ENCODE results near the gene TNFRSF12A. TPM values are rescaled to one million over a fixed set of nuclear protein-coding genes. Genes with fewer than 3 reads are reported as not detected.
"Not testable (repeated sequence)": the region's sequence is repeated elsewhere in the genome, so short reads cannot be mapped to it uniquely, and the experiment has no call there.

The TNFRSF12A gene
- polyA plus RNA-seq, 1 donor, result 48.4 TPM

DNA sequence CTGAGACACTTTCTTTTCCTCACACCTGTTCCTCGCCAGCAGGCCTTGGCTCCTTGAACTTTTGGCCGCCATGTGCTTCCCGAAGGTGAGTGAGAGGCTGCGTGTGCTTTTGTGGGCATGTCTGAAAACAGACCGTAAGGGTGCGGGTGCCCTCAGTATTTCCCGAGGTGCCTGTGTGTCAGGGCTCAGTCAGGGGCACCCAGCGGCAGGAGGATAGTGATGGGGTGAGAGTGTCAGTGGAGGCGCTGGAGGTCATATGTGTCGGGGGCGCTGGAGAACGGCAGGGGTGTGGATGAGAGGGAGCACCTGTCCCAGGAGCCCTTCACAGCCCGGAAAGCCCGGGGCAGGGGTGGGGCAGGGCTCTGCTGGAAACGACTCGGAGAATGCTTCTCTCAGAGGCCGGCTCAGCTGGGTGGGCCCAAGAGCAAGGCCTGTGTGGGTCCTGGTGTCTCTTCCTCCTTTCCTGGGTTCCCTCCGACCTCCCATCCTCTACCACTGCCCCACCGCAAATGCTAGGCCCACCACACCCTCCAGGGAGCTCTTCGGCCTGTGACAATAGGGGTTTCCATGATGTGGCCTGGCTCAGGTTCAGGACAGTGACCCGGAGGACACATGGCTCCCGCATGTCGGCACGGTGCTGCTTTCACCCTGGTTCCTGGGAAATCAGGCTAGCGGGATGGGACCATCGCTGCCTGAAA, 45.7 kb downstream of the TNFRSF12A start:
- Histone ChIP-seq H3K36me3 (ENCODE audit: control insufficient read depth, insufficient read depth, low read length) (peaks cover 4% of the 10 kb centered on the region), H3K4me1 (ENCODE audit: control insufficient read depth, insufficient read depth, low read length) (peaks cover 36% of the 10 kb centered on the region), H3K27ac (ENCODE audit: low read length) (peak overlapping the region; percentile 80), H3K9me3 (ENCODE audit: control insufficient read depth, low read depth, low read length) (peaks cover 4% of the 10 kb centered on the region), H3K27me3 (ENCODE audit: control insufficient read depth, insufficient read depth, low read length) (no peaks in the 10 kb centered on the region), H3K4me3 (ENCODE audit: low read length) (peak overlapping the region; percentile 40)
- DNase-seq, result no peak
- no CpG with 5 or more reads among the region's 26 CpGs for WGBS (ENCODE audit: insufficient coverage, low lambda C conversion rate)

GRCh38 chr16:3066440-3066748, 46.2 kb downstream of the TNFRSF12A start:
- no peak for DNase-seq
- peaks cover 4% of the 10 kb centered on the region for H3K36me3 ChIP-seq (ENCODE audit: control insufficient read depth, insufficient read depth, low read length)
- H3K27ac ChIP-seq (ENCODE audit: low read length), result no peak overlapping the region
- no peaks in the 10 kb centered on the region for H3K27me3 ChIP-seq (ENCODE audit: control insufficient read depth, insufficient read depth, low read length)
- H3K9me3 ChIP-seq (ENCODE audit: control insufficient read depth, low read depth, low read length), result peaks cover 4% of the 10 kb centered on the region
- peak overlapping the region; percentile 40 for H3K4me3 ChIP-seq (ENCODE audit: low read length)
- peaks cover 36% of the 10 kb centered on the region for H3K4me1 ChIP-seq (ENCODE audit: control insufficient read depth, insufficient read depth, low read length)
- no CpG with 5 or more reads among the region's 7 CpGs for WGBS (ENCODE audit: insufficient coverage, low lambda C conversion rate)

DNA sequence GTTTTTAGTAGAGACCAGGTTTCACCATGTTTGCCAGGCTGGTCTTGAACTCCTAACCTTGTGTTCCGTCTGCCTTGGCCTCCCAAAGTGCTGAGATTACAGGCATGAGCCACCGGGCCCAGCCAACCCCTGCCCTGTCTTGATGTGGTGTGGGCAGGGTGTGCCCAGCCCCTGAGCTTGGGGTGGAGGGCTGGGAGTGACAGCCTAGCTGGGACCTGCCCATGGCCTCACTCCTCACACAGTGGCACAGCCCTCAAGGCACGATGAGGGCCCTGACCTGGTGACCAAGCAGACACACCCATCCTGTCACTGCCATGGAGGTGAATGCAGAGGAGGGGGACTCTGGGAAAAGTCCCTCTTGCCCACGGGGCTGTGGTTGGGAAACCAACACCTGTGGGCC, 48.3 kb downstream of the TNFRSF12A start:
- DNase-seq, result no peak
- WGBS (ENCODE audit: insufficient coverage, low lambda C conversion rate), result no CpG with 5 or more reads among the region's 4 CpGs
- H3K4me3 ChIP-seq (ENCODE audit: low read length), result no peak overlapping the region
- H3K36me3 ChIP-seq (ENCODE audit: control insufficient read depth, insufficient read depth, low read length), result peaks cover 4% of the 10 kb centered on the region
- H3K27ac ChIP-seq (ENCODE audit: low read length), result no peak overlapping the region
- H3K4me1 ChIP-seq (ENCODE audit: control insufficient read depth, insufficient read depth, low read length), result peaks cover 30% of the 10 kb centered on the region
- no peaks in the 10 kb centered on the region for H3K27me3 ChIP-seq (ENCODE audit: control insufficient read depth, insufficient read depth, low read length)
- peaks cover 4% of the 10 kb centered on the region for H3K9me3 ChIP-seq (ENCODE audit: control insufficient read depth, low read depth, low read length)

- not testable (repeated sequence) for DNase-seq; H3K36me3 ChIP-seq (ENCODE audit: control insufficient read depth, insufficient read depth, low read length); H3K27ac ChIP-seq (ENCODE audit: low read length); H3K4me3 ChIP-seq (ENCODE audit: low read length); H3K27me3 ChIP-seq (ENCODE audit: control insufficient read depth, insufficient read depth, low read length); H3K9me3 ChIP-seq (ENCODE audit: control insufficient read depth, low read depth, low read length)
- WGBS (ENCODE audit: insufficient coverage, low lambda C conversion rate), result no CpG with 5 or more reads among the region's 11 CpGs
- H3K4me1 ChIP-seq (ENCODE audit: control insufficient read depth, insufficient read depth, low read length), result peaks cover 25% of the 10 kb centered on the region
These were observed 49.0 kb downstream of the TNFRSF12A start for GRCh38 chr16:3069146-3069545.

- no CpG with 5 or more reads among the region's 9 CpGs for WGBS (ENCODE audit: insufficient coverage, low lambda C conversion rate)
- H3K27ac ChIP-seq (ENCODE audit: low read length), result no peak overlapping the region
- H3K36me3 ChIP-seq (ENCODE audit: control insufficient read depth, insufficient read depth, low read length), result peaks cover 4% of the 10 kb centered on the region
- peaks cover 12% of the 10 kb centered on the region for H3K4me1 ChIP-seq (ENCODE audit: control insufficient read depth, insufficient read depth, low read length)
- H3K27me3 ChIP-seq (ENCODE audit: control insufficient read depth, insufficient read depth, low read length), result no peaks in the 10 kb centered on the region
- DNase-seq, result no peak
- no peaks in the 10 kb centered on the region for H3K9me3 ChIP-seq (ENCODE audit: control insufficient read depth, low read depth, low read length)
- H3K4me3 ChIP-seq (ENCODE audit: low read length), result no peak overlapping the region
These were observed 50.5 kb downstream of the TNFRSF12A start for GRCh38 chr16:3070608-3071111.

DNA sequence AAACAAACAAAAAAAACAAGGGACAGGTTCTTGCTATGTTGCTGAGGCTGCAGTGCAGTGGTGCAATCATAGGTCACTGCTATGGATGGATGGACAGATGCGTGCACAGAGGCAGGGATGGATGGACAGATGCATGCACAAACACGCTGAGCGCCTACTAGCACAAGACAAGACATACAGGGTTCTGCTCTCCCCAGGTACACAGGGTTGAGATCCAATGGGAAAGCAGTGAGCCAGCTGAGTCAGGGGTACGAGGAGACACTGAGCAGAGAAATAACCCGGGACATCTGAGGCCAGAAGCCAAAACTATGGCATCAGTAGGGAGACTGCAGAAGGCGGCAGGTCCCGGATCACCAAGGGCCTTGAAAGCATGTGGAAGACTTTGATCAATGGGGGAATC, 51.5 kb downstream of the TNFRSF12A start:
- H3K27ac ChIP-seq (ENCODE audit: low read length), result no peak overlapping the region
- no peak for DNase-seq

More for the DNA sequence above, 51.5 kb downstream of the TNFRSF12A start:
- Histone ChIP-seq H3K4me3 (ENCODE audit: low read length) (no peak overlapping the region), H3K4me1 (ENCODE audit: control insufficient read depth, insufficient read depth, low read length) (peaks cover 4% of the 10 kb centered on the region), H3K9me3 (ENCODE audit: control insufficient read depth, low read depth, low read length) (no peaks in the 10 kb centered on the region), H3K27me3 (ENCODE audit: control insufficient read depth, insufficient read depth, low read length) (no peaks in the 10 kb centered on the region), H3K36me3 (ENCODE audit: control insufficient read depth, insufficient read depth, low read length) (peaks cover 4% of the 10 kb centered on the region)
- no CpG with 5 or more reads among the region's 7 CpGs for WGBS (ENCODE audit: insufficient coverage, low lambda C conversion rate)

Other genes starting within 250 kb of the TNFRSF12A start
- 175 TPM for gene ELOB, start 243.1 kb upstream of the TNFRSF12A start, polyA plus RNA-seq
- 0.13 TPM for gene PRSS33, start 232.8 kb upstream of the TNFRSF12A start, polyA plus RNA-seq
- not detected for gene PRSS41, start 221.9 kb upstream of the TNFRSF12A start, polyA plus RNA-seq
- gene PRSS21, start 203.1 kb upstream of the TNFRSF12A start, polyA plus RNA-seq, result 0.49 TPM
- 4.3 TPM for gene ZG16B, start 190.1 kb upstream of the TNFRSF12A start, polyA plus RNA-seq
- gene PRSS22, start 162.2 kb upstream of the TNFRSF12A start, polyA plus RNA-seq, result 0.63 TPM
- gene FLYWCH2, start 137.2 kb upstream of the TNFRSF12A start, polyA plus RNA-seq, result 9.4 TPM
- 22.0 TPM for gene FLYWCH1, start 108.4 kb upstream of the TNFRSF12A start, polyA plus RNA-seq
- 0.66 TPM for gene KREMEN2, start 56.1 kb upstream of the TNFRSF12A start, polyA plus RNA-seq
- gene PAQR4, start 51.0 kb upstream of the TNFRSF12A start, polyA plus RNA-seq, result 16.4 TPM
- 11.0 TPM for gene PKMYT1, start 39.9 kb upstream of the TNFRSF12A start, polyA plus RNA-seq
- 5.2 TPM for gene CLDN9, start 7.4 kb upstream of the TNFRSF12A start, polyA plus RNA-seq
- 26.0 TPM for gene CLDN6, start 2.2 kb upstream of the TNFRSF12A start, polyA plus RNA-seq
- 57.8 TPM for gene HCFC1R1, start 3.6 kb downstream of the TNFRSF12A start, polyA plus RNA-seq
- 46.7 TPM for gene THOC6, start 3.7 kb downstream of the TNFRSF12A start, polyA plus RNA-seq
- gene BICDL2, start 16.6 kb downstream of the TNFRSF12A start, polyA plus RNA-seq, result 14.0 TPM
- gene MMP25, start 26.2 kb downstream of the TNFRSF12A start, polyA plus RNA-seq, result 4.3 TPM
- gene IL32, start 45.3 kb downstream of the TNFRSF12A start, polyA plus RNA-seq, result 174 TPM
- 0.66 TPM for gene ZSCAN10, start 78.9 kb downstream of the TNFRSF12A start, polyA plus RNA-seq
- 12.8 TPM for gene ZNF205, start 92.2 kb downstream of the TNFRSF12A start, polyA plus RNA-seq
- 11.6 TPM for gene ZNF213, start 114.7 kb downstream of the TNFRSF12A start, polyA plus RNA-seq
- not detected for gene OR1F1, start 167.8 kb downstream of the TNFRSF12A start, polyA plus RNA-seq
- gene ZNF200, start 214.8 kb downstream of the TNFRSF12A start, polyA plus RNA-seq, result 10.8 TPM
- gene MEFV, start 236.3 kb downstream of the TNFRSF12A start, polyA plus RNA-seq, result 0.45 TPM